ENCODE data around the gene LPCAT1. TPM values are rescaled to one million over a fixed set of nuclear protein-coding genes. Genes with fewer than 3 reads are reported as not detected.

The LPCAT1 gene
- total RNA-seq, 1 donor from 2014 or later = 108 TPM

DNA sequence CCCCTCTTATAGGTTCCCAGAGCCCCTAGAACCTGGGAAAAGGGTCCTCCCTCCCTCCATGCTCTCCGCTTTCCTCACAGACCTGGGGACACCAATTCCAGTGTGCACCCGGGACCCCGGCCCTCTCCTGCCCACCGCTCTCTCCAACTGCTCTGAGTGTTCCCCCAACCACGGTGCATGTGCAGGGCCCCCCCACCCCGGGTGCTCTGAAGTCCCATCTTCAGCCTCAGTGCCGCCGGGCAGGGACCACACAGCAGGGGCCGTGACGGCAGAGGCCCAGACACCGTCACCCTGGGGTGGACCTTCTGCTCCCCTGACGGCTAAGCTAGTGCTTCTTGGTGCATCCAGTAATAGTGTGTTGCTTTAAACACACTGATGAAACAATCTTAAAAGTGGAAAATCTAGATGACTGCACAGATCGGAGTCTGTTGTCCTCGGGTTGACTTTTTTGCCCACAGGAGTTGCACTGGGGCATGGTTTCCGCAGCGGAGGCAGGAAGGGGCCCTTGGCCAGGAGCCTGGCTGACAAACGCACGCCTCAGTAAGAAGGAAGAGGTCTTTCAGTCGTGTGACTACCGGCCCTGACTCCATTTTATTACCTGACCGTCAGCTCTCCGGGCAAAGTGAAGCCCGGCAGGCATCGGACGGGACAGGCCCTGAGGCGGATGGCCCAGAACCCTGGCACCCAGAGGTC is 42.3 kb downstream of the LPCAT1 start:
- Histone ChIP-seq H3K4me2 (no peak overlapping the region), H3K27ac (no peak overlapping the region), H3K4me3 (no peak overlapping the region), H3K4me1 (no peaks in the 10 kb centered on the region), H3K36me3 (no peaks in the 10 kb centered on the region), H4K20me1 (ENCODE audit: low read depth) (peaks cover 3% of the 10 kb centered on the region), H3K27me3 (no peaks in the 10 kb centered on the region), H3K9me3 (ENCODE audit: low read depth) (no peaks in the 10 kb centered on the region), H3K79me2 (ENCODE audit: low read depth) (no peaks in the 10 kb centered on the region), H2AFZ (replicated peaks) (no peak overlapping the region), H3K9ac (no peak overlapping the region), H3F3A (ENCODE audit: low read depth) (no peaks in the 10 kb centered on the region)
- Mint-ChIP-seq H3K27ac (peak overlapping the region; percentile 72), H3K36me3 (peaks cover 2% of the 10 kb centered on the region), H3K27me3 (ENCODE audit: insufficient read depth, low read depth) (peaks cover 2% of the 10 kb centered on the region), H3K4me1 (peaks cover 2% of the 10 kb centered on the region), H3K9me3 (no peaks in the 10 kb centered on the region), H3K4me3 (no peak overlapping the region)
- no peak for DNase-seq (ENCODE audit: low spot score)
- no peak for TF ChIP-seq EZH2 (IDR thresholded peaks at IDR 0.05)

- Histone ChIP-seq H2AFZ (replicated peaks) (no peak overlapping the region), H3K9ac (no peak overlapping the region), H4K20me1 (ENCODE audit: low read depth) (peaks cover 3% of the 10 kb centered on the region), H3K27ac (no peak overlapping the region), H3K4me1 (no peaks in the 10 kb centered on the region), H3K27me3 (no peaks in the 10 kb centered on the region), H3K9me3 (ENCODE audit: low read depth) (no peaks in the 10 kb centered on the region), H3K4me2 (no peak overlapping the region), H3K36me3 (no peaks in the 10 kb centered on the region), H3F3A (ENCODE audit: low read depth) (no peaks in the 10 kb centered on the region), H3K79me2 (ENCODE audit: low read depth) (no peaks in the 10 kb centered on the region), H3K4me3 (no peak overlapping the region)
- DNase-seq (ENCODE audit: low spot score) = no peak
- no peak for TF ChIP-seq EZH2 (IDR thresholded peaks at IDR 0.05)
- TF ChIP-seq EZH2phosphoT487 (IDR thresholded peaks at IDR 0.05) = no peak
- no peaks in the 10 kb centered on the region for H3K9me3 Mint-ChIP-seq
- peak overlapping the region; percentile 51 for H3K27ac Mint-ChIP-seq
- H3K36me3 Mint-ChIP-seq = peaks cover 2% of the 10 kb centered on the region
- H3K4me3 Mint-ChIP-seq = no peak overlapping the region
- peaks cover 2% of the 10 kb centered on the region for H3K4me1 Mint-ChIP-seq
- peaks cover 2% of the 10 kb centered on the region for H3K27me3 Mint-ChIP-seq (ENCODE audit: insufficient read depth, low read depth)
Observed at GRCh38 chr5:1480806-1481205, 43.0 kb downstream of the LPCAT1 start.

DNA sequence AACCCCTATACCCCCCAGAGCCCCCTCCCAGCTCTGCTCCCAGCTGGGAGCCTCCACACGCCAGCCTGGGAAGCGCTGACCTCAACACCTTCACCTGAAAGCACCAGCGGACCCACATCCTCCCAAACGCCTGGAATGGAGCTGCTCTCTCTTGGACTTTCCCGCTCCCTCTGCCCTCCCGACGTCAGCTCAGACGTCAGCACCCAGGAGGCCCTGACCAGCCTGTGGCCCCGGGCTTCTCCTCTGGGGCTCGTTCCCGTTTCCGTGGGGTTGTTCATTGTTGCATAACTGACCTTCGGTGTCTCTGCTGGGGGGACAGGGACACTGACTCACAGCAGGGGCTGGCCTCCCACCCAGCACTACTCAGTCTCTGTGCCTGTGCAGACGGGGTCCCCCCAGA is 43.5 kb downstream of the LPCAT1 start:
- H3K36me3 ChIP-seq = no peaks in the 10 kb centered on the region

GRCh38 chr5:1479581-1480188 is 44.1 kb downstream of the LPCAT1 start:
- no peaks in the 10 kb centered on the region for H3K9me3 ChIP-seq (ENCODE audit: low read depth)
- no peak overlapping the region for H3K4me2 ChIP-seq
- no peaks in the 10 kb centered on the region for H3K36me3 ChIP-seq
- Mint-ChIP-seq H3K36me3 (peaks cover 4% of the 10 kb centered on the region), H3K4me1 (peaks cover 2% of the 10 kb centered on the region), H3K27ac (no peak overlapping the region), H3K27me3 (ENCODE audit: insufficient read depth, low read depth) (peaks cover 2% of the 10 kb centered on the region), H3K4me3 (no peak overlapping the region), H3K9me3 (no peaks in the 10 kb centered on the region)
- no peaks in the 10 kb centered on the region for H3K4me1 ChIP-seq
- peak; percentile 92 for TF ChIP-seq CTCF (IDR thresholded peaks at IDR 0.05)
- no peak for TF ChIP-seq EZH2 (IDR thresholded peaks at IDR 0.05)
- H3F3A ChIP-seq (ENCODE audit: low read depth) = no peaks in the 10 kb centered on the region
- H3K9ac ChIP-seq = no peak overlapping the region
- peaks cover 3% of the 10 kb centered on the region for H4K20me1 ChIP-seq (ENCODE audit: low read depth)
- H2AFZ ChIP-seq (replicated peaks) = no peak overlapping the region
- no peaks in the 10 kb centered on the region for H3K27me3 ChIP-seq
- peak; percentile 64 for DNase-seq (ENCODE audit: low spot score)
- no peaks in the 10 kb centered on the region for H3K79me2 ChIP-seq (ENCODE audit: low read depth)
- H3K27ac ChIP-seq = no peak overlapping the region
- H3K4me3 ChIP-seq = no peak overlapping the region

More for the DNA sequence above, 43.5 kb downstream of the LPCAT1 start:
- H3K27ac ChIP-seq = no peak overlapping the region
- no peak overlapping the region for H3K4me2 ChIP-seq
- no peaks in the 10 kb centered on the region for H3K9me3 Mint-ChIP-seq
- H3K4me3 ChIP-seq = no peak overlapping the region
- H3K4me1 ChIP-seq = no peaks in the 10 kb centered on the region
- no peak overlapping the region for H3K9ac ChIP-seq
- H3K9me3 ChIP-seq (ENCODE audit: low read depth) = no peaks in the 10 kb centered on the region
- H3K27me3 ChIP-seq = no peaks in the 10 kb centered on the region
- H3K27me3 Mint-ChIP-seq (ENCODE audit: insufficient read depth, low read depth) = peaks cover 2% of the 10 kb centered on the region
- H3K27ac Mint-ChIP-seq = peak overlapping the region; percentile 51
- peaks cover 2% of the 10 kb centered on the region for H3K4me1 Mint-ChIP-seq
- H3K79me2 ChIP-seq (ENCODE audit: low read depth) = no peaks in the 10 kb centered on the region
- H3K4me3 Mint-ChIP-seq = no peak overlapping the region
- peaks cover 3% of the 10 kb centered on the region for H4K20me1 ChIP-seq (ENCODE audit: low read depth)
- DNase-seq (ENCODE audit: low spot score) = no peak
- no peak overlapping the region for H2AFZ ChIP-seq (replicated peaks)
- H3F3A ChIP-seq (ENCODE audit: low read depth) = no peaks in the 10 kb centered on the region
- TF ChIP-seq EZH2 (IDR thresholded peaks at IDR 0.05) (no peak), CTCF (IDR thresholded peaks at IDR 0.05) (no peak), EZH2phosphoT487 (IDR thresholded peaks at IDR 0.05) (no peak)
- peaks cover 2% of the 10 kb centered on the region for H3K36me3 Mint-ChIP-seq

All from neural progenitor cell (in vitro differentiated cells).